ENCODE results near the gene DYNC1LI1. TPM values are rescaled to one million over a fixed set of nuclear protein-coding genes. Genes with fewer than 3 reads are reported as not detected.

Gene DYNC1LI1
- total RNA-seq, 1 donor, result 34.4 TPM

GRCh38 chr3:32483772-32484171 is 86.9 kb downstream of the DYNC1LI1 start:
- Histone ChIP-seq H3K79me2 (ENCODE audit: insufficient read depth, low read length) (no peaks in the 10 kb centered on the region), H3K27me3 (ENCODE audit: insufficient read depth, low read length) (no peaks in the 10 kb centered on the region), H4K20me1 (ENCODE audit: insufficient read depth, low read length) (no peaks in the 10 kb centered on the region), H3K27ac (ENCODE audit: low read depth, low read length) (no peak overlapping the region), H3K4me2 (ENCODE audit: insufficient read depth, low read length) (no peak overlapping the region), H3K9me3 (ENCODE audit: low read depth, low read length) (no peaks in the 10 kb centered on the region), H2AFZ (ENCODE audit: low read length) (no peak overlapping the region), H3K4me3 (ENCODE audit: insufficient read depth, low read length) (no peak overlapping the region), H3K4me1 (ENCODE audit: insufficient read depth, low read length) (no peaks in the 10 kb centered on the region), H3K36me3 (ENCODE audit: insufficient read depth, low read length) (peaks cover 24% of the 10 kb centered on the region)
- DNase-seq (ENCODE audit: insufficient read length, low spot score, missing footprints), result no peak
- no peak for TF ChIP-seq CTCF (IDR thresholded peaks at IDR 0.05; ENCODE audit: extremely low read depth, low read depth, low read length)

- Histone ChIP-seq H3K4me3 (ENCODE audit: insufficient read depth, low read length) (no peak overlapping the region), H3K4me1 (ENCODE audit: insufficient read depth, low read length) (no peaks in the 10 kb centered on the region), H3K9me3 (ENCODE audit: low read depth, low read length) (no peaks in the 10 kb centered on the region), H3K4me2 (ENCODE audit: insufficient read depth, low read length) (no peak overlapping the region), H3K27ac (ENCODE audit: low read depth, low read length) (no peak overlapping the region), H3K27me3 (ENCODE audit: insufficient read depth, low read length) (no peaks in the 10 kb centered on the region), H4K20me1 (ENCODE audit: insufficient read depth, low read length) (no peaks in the 10 kb centered on the region), H3K36me3 (ENCODE audit: insufficient read depth, low read length) (peaks cover 24% of the 10 kb centered on the region), H3K79me2 (ENCODE audit: insufficient read depth, low read length) (no peaks in the 10 kb centered on the region), H2AFZ (ENCODE audit: low read length) (no peak overlapping the region)
- no peak for TF ChIP-seq CTCF (IDR thresholded peaks at IDR 0.05; ENCODE audit: extremely low read depth, low read depth, low read length)
- no peak for DNase-seq (ENCODE audit: insufficient read length, low spot score, missing footprints)
Observed at GRCh38 chr3:32482693-32483092, 88.0 kb downstream of the DYNC1LI1 start.

GRCh38 chr3:32481791-32482631 is 88.6 kb downstream of the DYNC1LI1 start:
- no peak for TF ChIP-seq CTCF (IDR thresholded peaks at IDR 0.05; ENCODE audit: extremely low read depth, low read depth, low read length)
- Histone ChIP-seq H3K36me3 (ENCODE audit: insufficient read depth, low read length) (peaks cover 24% of the 10 kb centered on the region), H3K27me3 (ENCODE audit: insufficient read depth, low read length) (no peaks in the 10 kb centered on the region), H2AFZ (ENCODE audit: low read length) (no peak overlapping the region), H3K4me2 (ENCODE audit: insufficient read depth, low read length) (no peak overlapping the region), H3K79me2 (ENCODE audit: insufficient read depth, low read length) (no peaks in the 10 kb centered on the region), H3K27ac (ENCODE audit: low read depth, low read length) (no peak overlapping the region), H3K4me1 (ENCODE audit: insufficient read depth, low read length) (no peaks in the 10 kb centered on the region), H3K9me3 (ENCODE audit: low read depth, low read length) (no peaks in the 10 kb centered on the region), H4K20me1 (ENCODE audit: insufficient read depth, low read length) (no peaks in the 10 kb centered on the region), H3K4me3 (ENCODE audit: insufficient read depth, low read length) (no peak overlapping the region)
- DNase-seq (ENCODE audit: insufficient read length, low spot score, missing footprints), result no peak

GRCh38 chr3:32480604-32481003 is 90.1 kb downstream of the DYNC1LI1 start:
- H2AFZ ChIP-seq (ENCODE audit: low read length), result no peak overlapping the region
- no peak overlapping the region for H3K4me3 ChIP-seq (ENCODE audit: insufficient read depth, low read length)
- H4K20me1 ChIP-seq (ENCODE audit: insufficient read depth, low read length), result no peaks in the 10 kb centered on the region
- no peak overlapping the region for H3K4me2 ChIP-seq (ENCODE audit: insufficient read depth, low read length)
- H3K27ac ChIP-seq (ENCODE audit: low read depth, low read length), result no peak overlapping the region
- H3K9me3 ChIP-seq (ENCODE audit: low read depth, low read length), result no peaks in the 10 kb centered on the region
- H3K36me3 ChIP-seq (ENCODE audit: insufficient read depth, low read length), result peaks cover 17% of the 10 kb centered on the region
- H3K4me1 ChIP-seq (ENCODE audit: insufficient read depth, low read length), result no peaks in the 10 kb centered on the region
- no peak for DNase-seq (ENCODE audit: insufficient read length, low spot score, missing footprints)
- no peaks in the 10 kb centered on the region for H3K79me2 ChIP-seq (ENCODE audit: insufficient read depth, low read length)
- TF ChIP-seq CTCF (IDR thresholded peaks at IDR 0.05; ENCODE audit: extremely low read depth, low read depth, low read length), result no peak
- no peaks in the 10 kb centered on the region for H3K27me3 ChIP-seq (ENCODE audit: insufficient read depth, low read length)

Small RNA genes lying within 50 kb of the gene (small RNA-seq; reads per million reads assigned to genes)
- gene MIR548AY, result 0.30 reads per million

Other genes starting within 250 kb of the DYNC1LI1 start
- gene CMTM7, start 179.0 kb downstream of the DYNC1LI1 start, total RNA-seq, result 7.2 and 10.0 TPM in 2 replicates
- 102 and 141 TPM in 2 replicates for gene CMTM6, start 68.0 kb downstream of the DYNC1LI1 start, total RNA-seq
- gene CNOT10, start 114.3 kb upstream of the DYNC1LI1 start, total RNA-seq, result 34.5 and 36.9 TPM in 2 replicates
- gene TRIM71, start 247.1 kb upstream of the DYNC1LI1 start, total RNA-seq, result not detected in 2 replicates

Measured in osteoblast (primary cell).